H1 (cell line): Measurements from ENCODE around the gene DCAF12L2. TPM values are rescaled to one million over a fixed set of nuclear protein-coding genes. Genes with fewer than 3 reads are reported as not detected.

Experiments
- CHD2 ChIP-seq: IDR thresholded peaks from 2 replicates; pipeline ENCODE4 v1.6.1; 2012; ENCODE audit warnings: low read length, improper control_type of control experiment
- EZH2 ChIP-seq: fragments of 200-600 bp; sonication (generic); IDR thresholded peaks from 2 replicates; pipeline ENCODE4 v1.7.1; 2012; ENCODE audit warnings: low read depth, mild to moderate bottlenecking, moderate library complexity, low read length, inconsistent platforms; ENCODE audit not compliant: severe bottlenecking
- POU5F1 ChIP-seq: IDR thresholded peaks from 2 replicates; pipeline ENCODE4 v1.6.1; 2011; ENCODE audit warnings: low read depth, mild to moderate bottlenecking, low read length, moderate library complexity
- RNF2 ChIP-seq: fragments of 200-900, 300-1000 bp; sonication (generic); IDR thresholded peaks from 2 replicates; pipeline ENCODE4 v1.7.1; 2016; ENCODE audit warnings: borderline replicate concordance, low read depth, mild to moderate bottlenecking, antibody characterized with exemption, low read length; ENCODE audit not compliant: poor library complexity, severe bottlenecking; ENCODE audit errors: missing control alignments
- TEAD4 ChIP-seq: IDR thresholded peaks from 2 replicates; pipeline ENCODE4 v1.6.1; 2012; ENCODE audit warnings: low read depth, low read length, inconsistent platforms, mixed read lengths
- polyA plus RNA-seq, 7 experiments: library from polyadenylated mRNA; depleted of rRNA in 3 of 7; stranded (reverse) in 5 of 7; unstranded in 2 of 7; fragments of >200 nt in 5 of 7; fragments of 200-250 nt in 2 of 7; gene quantifications; 1 replicate in 5 of 7; 2 replicates in 1 of 7; 4 replicates in 1 of 7; pipeline versions ENCODE4 v1.2.1 to v1.2.3, GENCODE V29; 2011 to 2013; ENCODE audit warnings: missing spikeins in 2 of 7, mixed read lengths in 2 of 7
- total RNA-seq: library from RNA; stranded (reverse); fragmentation: NEBNext Ultra II Directional; extraction: Animal tissue kit (Norgen Biotek cat#: 25700); gene quantifications from 2 replicates; pipeline ENCODE4 v1.2.1, GENCODE V29; 2021

The DCAF12L2 gene
- total and polyA plus RNA-seq, 2 of the 8 experiments (the other 6 are each of a cell fraction or from before 2014, with no cell fraction given) = 1.1 to 1.7 TPM

GRCh38 chrX:126124721-126125120 is 41.4 kb downstream of the DCAF12L2 start (continued):
- TF ChIP-seq RNF2 (no peak), TEAD4 (no peak), POU5F1 (no peak), CHD2 (no peak), EZH2 (no peak)
